OCI-LY7 (cell line): ENCODE data around the gene KIF9. TPM values are rescaled to one million over a fixed set of nuclear protein-coding genes. Genes with fewer than 3 reads are reported as not detected.

Source experiments
- BruUV-seq: library from RNA; stranded (reverse); fragments of 400-500 nt; replicated peaks from 2 replicates; lab custom pipeline; 2021; lab: Mats Ljungman, UMichigan
- CTCF ChIA-PET: fragments of 300-600 bp; sonication (Branson Sonifier 250); formaldehyde crosslinking; loops from one replicate; lab custom pipeline; 2022; ENCODE audit warnings: antibody characterized with exemption; ENCODE audit not compliant: unreplicated experiment; lab: Charles Lee
- POLR2A ChIA-PET: fragments of 300-600 bp; sonication (Branson Sonifier 250); formaldehyde crosslinking; loops from one replicate; lab custom pipeline; 2022; ENCODE audit warnings: antibody characterized with exemption; lab: Charles Lee
- DNase-seq: peaks from one replicate; pipeline ENCODE4 v3.0.0-alpha.2; 2015; ENCODE audit warnings: low spot score
- H2AFZ ChIP-seq: fragments of 200-600 bp; sonication (generic), shearing (Covaris generic); 2 replicates; pipeline ENCODE4 v1.6.1; 2014; ENCODE audit warnings: mild to moderate bottlenecking, antibody characterized with exemption, low read length, moderate library complexity
- H3K27ac ChIP-seq: fragments of 200-600 bp; sonication (generic); 2 replicates; pipeline ENCODE4 v1.5.1; 2014; ENCODE audit warnings: mixed run types, low read depth, mild to moderate bottlenecking, moderate library complexity, low read length, inconsistent platforms; ENCODE audit not compliant: poor library complexity, severe bottlenecking
- H3K36me3 ChIP-seq: fragments of 200-600 bp; sonication (generic); 2 replicates; pipeline ENCODE4 v1.6.1; 2014; ENCODE audit warnings: mild to moderate bottlenecking, antibody characterized with exemption, low read length, moderate library complexity, mixed read lengths; ENCODE audit not compliant: insufficient read depth
- H3K4me1 ChIP-seq: fragments of 200-600 bp; sonication (generic); 2 replicates; pipeline ENCODE4 v1.5.1; 2014; ENCODE audit warnings: mild to moderate bottlenecking, low read length; ENCODE audit not compliant: insufficient read depth, poor library complexity, severe bottlenecking
- H3K4me2 ChIP-seq: fragments of 200-600 bp; sonication (generic); 2 replicates; pipeline ENCODE4 v1.6.1; 2014; ENCODE audit warnings: mild to moderate bottlenecking, low read length
- H3K4me3 ChIP-seq: fragments of 200-600 bp; sonication (generic); 2 replicates; pipeline ENCODE4 v1.5.1; 2014; ENCODE audit warnings: mild to moderate bottlenecking, low read depth, low read length; ENCODE audit not compliant: poor library complexity, severe bottlenecking
- H3K79me2 ChIP-seq: fragments of 200-600 bp; sonication (generic); 2 replicates; pipeline ENCODE4 v1.6.1; 2016; ENCODE audit warnings: low read depth, mild to moderate bottlenecking, low read length, moderate library complexity, mixed read lengths; ENCODE audit not compliant: insufficient read depth
- H3K9me2 ChIP-seq: fragments of 200-600 bp; sonication (generic); 2 replicates; pipeline ENCODE4 v1.6.1; 2016; ENCODE audit warnings: mild to moderate bottlenecking, low read length, mixed read lengths; ENCODE audit not compliant: insufficient read depth
- H3K9me3 ChIP-seq: fragments of 200-600 bp; sonication (generic); 2 replicates; pipeline ENCODE4 v1.6.1; 2014; ENCODE audit warnings: mild to moderate bottlenecking, mixed run types, low read length, mixed read lengths
- H4K20me1 ChIP-seq: fragments of 200-600 bp; sonication (generic); 2 replicates; pipeline ENCODE4 v1.6.1; 2014; ENCODE audit warnings: mild to moderate bottlenecking, antibody characterized with exemption, low read length, moderate library complexity, mixed read lengths; ENCODE audit not compliant: insufficient read depth
- EZH2phosphoT487 ChIP-seq: fragments of 200-600 bp; sonication (generic); IDR thresholded peaks from 2 replicates; pipeline ENCODE4 v1.6.1; 2018; ENCODE audit warnings: low read depth, borderline replicate concordance, mild to moderate bottlenecking, mixed run types, antibody characterized with exemption, low read length, moderate library complexity, mixed read lengths
- intact Hi-C: fragments of 100-400 bp; cut with micrococcal nuclease; formaldehyde crosslinking; loops from one replicate; pipeline ENCODE4 v1.10.0; 2022; ENCODE audit not compliant: unreplicated experiment
- total RNA-seq, 2 experiments: library from RNA; depleted of rRNA in 1 of 2; stranded (reverse); fragments of >200 nt in 1 of 2; shearing (Covaris generic) in 1 of 2; gene quantifications; 2 replicates each; pipeline ENCODE4 v1.2.3, GENCODE V29; 2014 to 2022
- TF ChIP-seq, protein P1 (sequence below): fragments of 200-600 bp; sonication (generic); conservative IDR thresholded peaks from 2 replicates; pipeline ENCODE4 v1.5.1; 2014; ENCODE audit warnings: mild to moderate bottlenecking, antibody characterized with exemption, low read length, moderate library complexity, mixed read lengths

KIF9 gene
- total RNA-seq, 2 experiments from 2014 or later: 11.0 to 11.7 TPM

- Histone ChIP-seq H2AFZ (no peak overlapping the region), H3K27ac (no peak overlapping the region), H3K9me2 (no peaks in the 10 kb centered on the region), H3K79me2 (no peaks in the 10 kb centered on the region), H3K36me3 (no peaks in the 10 kb centered on the region), H3K4me3 (no peak overlapping the region), H3K9me3 (no peaks in the 10 kb centered on the region), H3K4me2 (no peak overlapping the region), H3K4me1 (peaks cover 12% of the 10 kb centered on the region), H4K20me1 (no peaks in the 10 kb centered on the region)
- no peak for TF ChIP-seq EZH2phosphoT487
- TF ChIP-seq, protein P1, sequence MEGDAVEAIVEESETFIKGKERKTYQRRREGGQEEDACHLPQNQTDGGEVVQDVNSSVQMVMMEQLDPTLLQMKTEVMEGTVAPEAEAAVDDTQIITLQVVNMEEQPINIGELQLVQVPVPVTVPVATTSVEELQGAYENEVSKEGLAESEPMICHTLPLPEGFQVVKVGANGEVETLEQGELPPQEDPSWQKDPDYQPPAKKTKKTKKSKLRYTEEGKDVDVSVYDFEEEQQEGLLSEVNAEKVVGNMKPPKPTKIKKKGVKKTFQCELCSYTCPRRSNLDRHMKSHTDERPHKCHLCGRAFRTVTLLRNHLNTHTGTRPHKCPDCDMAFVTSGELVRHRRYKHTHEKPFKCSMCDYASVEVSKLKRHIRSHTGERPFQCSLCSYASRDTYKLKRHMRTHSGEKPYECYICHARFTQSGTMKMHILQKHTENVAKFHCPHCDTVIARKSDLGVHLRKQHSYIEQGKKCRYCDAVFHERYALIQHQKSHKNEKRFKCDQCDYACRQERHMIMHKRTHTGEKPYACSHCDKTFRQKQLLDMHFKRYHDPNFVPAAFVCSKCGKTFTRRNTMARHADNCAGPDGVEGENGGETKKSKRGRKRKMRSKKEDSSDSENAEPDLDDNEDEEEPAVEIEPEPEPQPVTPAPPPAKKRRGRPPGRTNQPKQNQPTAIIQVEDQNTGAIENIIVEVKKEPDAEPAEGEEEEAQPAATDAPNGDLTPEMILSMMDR: no peak
- BruUV-seq: no TSS peak
- ChIA-PET POLR2A (interaction anchor here (0.7 to 1.5 kb wide), 3 partner anchors 10 to 114 kb away, joined by 4 to 6 read pairs (median 5); no protein-coding TSS in a partner anchor), CTCF (no interaction called here)
- intact Hi-C loops: no loop called here
- DNase-seq: no peak
Observed at GRCh38 chr3:47270526-47270925, 12.1 kb downstream of the KIF9 start.

- Histone ChIP-seq H3K4me1 (peaks cover 12% of the 10 kb centered on the region), H3K9me2 (no peaks in the 10 kb centered on the region), H3K36me3 (no peaks in the 10 kb centered on the region), H2AFZ (peak overlapping the region; percentile 20; the same call in 1 of the 2 replicates), H3K4me3 (no peak overlapping the region), H3K27ac (no peak overlapping the region), H3K4me2 (no peak overlapping the region; the same call in 1 of the 2 replicates), H4K20me1 (no peaks in the 10 kb centered on the region), H3K79me2 (no peaks in the 10 kb centered on the region), H3K9me3 (no peaks in the 10 kb centered on the region)
- no peak for DNase-seq
- ChIA-PET CTCF (no interaction called here), POLR2A (interaction anchor here (0.7 to 1.2 kb wide), 4 partner anchors 9 to 92 kb away, joined by 3 to 6 read pairs (median 4); no protein-coding TSS in a partner anchor)
- no peak for TF ChIP-seq EZH2phosphoT487
- TF ChIP-seq, protein P1: no peak
- no TSS peak for BruUV-seq
- intact Hi-C loops: loop anchor here (5.0 kb wide), 1 partner anchor 55 kb away; no protein-coding TSS in a partner anchor
Observed at GRCh38 chr3:47267490-47267824, 15.1 kb downstream of the KIF9 start.
